Uterus (tissue), 4 donors: ENCODE data around the gene NR3C2. TPM values are rescaled to one million over a fixed set of nuclear protein-coding genes. Genes with fewer than 3 reads are reported as not detected.

Experiments used
- DNase-seq, 2 donors: peaks; one replicate each; pipeline ENCODE4 v3.0.0-alpha.2; 2019 to 2020
- H3K27ac ChIP-seq, 2 donors: fragments of 200-600 bp; sonication (generic); 1 replicate in 1 of 2; 2 replicates in 1 of 2; pipeline ENCODE4 v1.5.1; 2016 to 2018
- H3K27me3 ChIP-seq, 2 donors: fragments of 200-600 bp; sonication (generic); one replicate each; pipeline ENCODE4 v1.5.1; 2018 to 2019; ENCODE audit warnings: control low read depth in 1 of 2
- H3K36me3 ChIP-seq, 2 donors: fragments of 200-600 bp; sonication (generic); one replicate each; pipeline ENCODE4 v1.5.1; 2019; ENCODE audit warnings: control low read depth in 1 of 2
- H3K4me1 ChIP-seq, 2 donors: fragments of 200-600 bp; sonication (generic); one replicate each; pipeline ENCODE4 v1.5.1; 2018 to 2019; ENCODE audit warnings: control low read depth in 1 of 2
- H3K4me3 ChIP-seq, 2 donors: fragments of 200-600 bp; sonication (generic); 1 replicate in 1 of 2; 2 replicates in 1 of 2; pipeline ENCODE4 v1.5.1; 2018 to 2019; ENCODE audit warnings: mild to moderate bottlenecking in 1 of 2
- H3K9me3 ChIP-seq, 2 donors: fragments of 200-600 bp; sonication (generic); one replicate each; pipeline ENCODE4 v1.5.1; 2019; ENCODE audit warnings: control low read depth in 1 of 2
- CTCF ChIP-seq, 4 experiments: fragments of 200-600 bp in 2 of 4; fragments of 450-650 bp in 2 of 4; sonication (generic) in 2 of 4; IDR thresholded peaks; one replicate each; pipeline ENCODE4 v1.5.1; 2016 to 2019; ENCODE audit warnings: antibody characterized with exemption in 4 of 4, mild to moderate bottlenecking in 2 of 4, moderate library complexity in 1 of 4
- POLR2A ChIP-seq, 2 donors: fragments of 450-650 bp; IDR thresholded peaks; one replicate each; pipeline ENCODE4 v1.6.1; 2016; ENCODE audit warnings: antibody characterized with exemption in 2 of 2, mild to moderate bottlenecking in 1 of 2, moderate library complexity in 1 of 2
- intact Hi-C: fragments of 100-400 bp; cut with DNase I; formaldehyde crosslinking; loops from one replicate; pipeline ENCODE4 v1.15.1; 2023; ENCODE audit warnings: low total_unique reads
- total RNA-seq, 4 donors: library from RNA; depleted of rRNA in 3 of 4; stranded (reverse); fragments of >200 nt in 3 of 4; gene quantifications; one replicate each; pipeline versions ENCODE4 v1.1.0 to v1.2.4, GENCODE V29; 2014 to 2023
- donor health status: DM: yes; HTN: yes; CAD: no.

The NR3C2 gene
- total RNA-seq, 4 donors from 2014 or later, result 10.0 to 46.7 (median 12.5) TPM

- H3K9me3 ChIP-seq, result no peaks in the 10 kb centered on the region
- no peaks in the 10 kb centered on the region for H3K36me3 ChIP-seq
- no peaks in the 10 kb centered on the region for H3K27me3 ChIP-seq
- H3K4me3 ChIP-seq, result no peak overlapping the region
- H3K27ac ChIP-seq, result no peak overlapping the region
- no peak for DNase-seq
- intact Hi-C loops, result no loop called here
- H3K4me1 ChIP-seq, result no peaks in the 10 kb centered on the region
- no peak for TF ChIP-seq CTCF (IDR thresholded peaks at IDR 0.05)
- TF ChIP-seq POLR2A (IDR thresholded peaks at IDR 0.05), result no peak
Observed at GRCh38 chr4:148097801-148098200, 344.4 kb downstream of the NR3C2 start.

- H3K9me3 ChIP-seq, result no peaks in the 10 kb centered on the region
- no peak for DNase-seq
- H3K27me3 ChIP-seq, result no peaks in the 10 kb centered on the region
- no peak for TF ChIP-seq POLR2A (IDR thresholded peaks at IDR 0.05)
- TF ChIP-seq CTCF (IDR thresholded peaks at IDR 0.05), result no peak
- no peak overlapping the region for H3K4me3 ChIP-seq
- H3K4me1 ChIP-seq, result no peaks in the 10 kb centered on the region
- H3K27ac ChIP-seq, result no peak overlapping the region
- no peaks in the 10 kb centered on the region for H3K36me3 ChIP-seq
- intact Hi-C loops, result no loop called here
Observed at GRCh38 chr4:148095346-148095923, 346.8 kb downstream of the NR3C2 start.

- Histone ChIP-seq H3K36me3 (no peaks in the 10 kb centered on the region), H3K4me3 (no peak overlapping the region), H3K27ac (no peak overlapping the region), H3K4me1 (no peaks in the 10 kb centered on the region), H3K27me3 (no peaks in the 10 kb centered on the region), H3K9me3 (no peaks in the 10 kb centered on the region)
- TF ChIP-seq CTCF (IDR thresholded peaks at IDR 0.05) (no peak), POLR2A (IDR thresholded peaks at IDR 0.05) (no peak)
- DNase-seq, result no peak
- intact Hi-C loops, result no loop called here
Observed at GRCh38 chr4:148094149-148094548, 348.1 kb downstream of the NR3C2 start.

GRCh38 chr4:148093065-148093464 lies 349.1 kb downstream of the NR3C2 start:
- no peak for DNase-seq
- Histone ChIP-seq H3K27ac (no peak overlapping the region), H3K27me3 (no peaks in the 10 kb centered on the region), H3K36me3 (no peaks in the 10 kb centered on the region), H3K4me3 (no peak overlapping the region), H3K9me3 (no peaks in the 10 kb centered on the region), H3K4me1 (no peaks in the 10 kb centered on the region)
- TF ChIP-seq CTCF (IDR thresholded peaks at IDR 0.05), result no peak
- TF ChIP-seq POLR2A (IDR thresholded peaks at IDR 0.05), result no peak
- intact Hi-C loops, result no loop called here

DNA sequence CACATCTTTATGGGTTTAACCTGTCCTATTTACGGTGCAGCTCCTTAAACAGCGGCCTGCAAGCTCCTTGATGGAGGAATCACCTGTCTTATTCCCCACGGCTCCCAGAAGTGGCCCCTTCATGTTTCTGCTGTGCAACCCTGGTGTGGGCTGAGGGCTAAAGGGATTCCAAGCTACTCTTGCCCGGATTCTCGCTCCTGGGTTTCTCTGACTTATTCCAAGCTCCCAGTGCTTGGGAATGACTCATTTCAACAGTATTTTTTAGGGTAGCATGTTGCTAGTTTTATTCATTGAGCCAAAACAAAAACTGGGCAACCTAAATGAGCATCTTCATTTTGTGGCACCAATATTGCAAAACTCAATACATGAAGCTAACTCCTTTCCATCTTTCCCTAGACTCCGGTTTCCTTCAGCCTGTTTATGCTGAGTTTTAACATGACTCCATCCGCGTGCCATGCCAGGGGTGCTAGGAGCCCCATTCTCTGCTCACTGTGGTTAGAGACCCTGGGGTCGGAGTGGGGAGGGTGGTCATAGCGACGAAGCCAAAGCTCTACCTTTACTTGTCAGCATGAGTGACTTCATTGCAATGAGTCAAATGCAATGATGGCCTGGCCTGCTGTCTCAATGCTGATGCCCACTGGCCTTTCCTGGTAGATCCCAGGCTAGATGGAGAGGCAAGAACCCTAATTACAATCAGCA lies 349.7 kb downstream of the NR3C2 start:
- no peak overlapping the region for H3K4me3 ChIP-seq
- intact Hi-C loops, result no loop called here
- no peak for DNase-seq

More for the DNA sequence above, 349.7 kb downstream of the NR3C2 start:
- Histone ChIP-seq H3K9me3 (no peaks in the 10 kb centered on the region), H3K36me3 (no peaks in the 10 kb centered on the region), H3K27ac (no peak overlapping the region), H3K4me1 (no peaks in the 10 kb centered on the region), H3K27me3 (no peaks in the 10 kb centered on the region)
- TF ChIP-seq CTCF (IDR thresholded peaks at IDR 0.05), result no peak
- no peak for TF ChIP-seq POLR2A (IDR thresholded peaks at IDR 0.05)
